HEK293 (cell line): ENCODE measurements around the gene ATRAID.

ENCODE experiments used
- CTCF ChIA-PET: fragments of 350-600 bp; formaldehyde crosslinking; extraction: SDS; loops from one replicate; lab custom pipeline; 2021; ENCODE audit warnings: antibody characterized with exemption; lab: Yijun Ruan, JAX
- POLR2A ChIA-PET: fragments of 300-600 bp; formaldehyde crosslinking; extraction: SDS; loops from one replicate; lab custom pipeline; 2020; ENCODE audit warnings: antibody characterized with exemption, inconsistent platforms; lab: Yijun Ruan, JAX
- H3K27ac ChIP-seq: fragments of 200-500 bp; sonication (Bioruptor generic); 2 replicates; pipeline ENCODE4 v1.5.1; 2014; ENCODE audit warnings: low read depth, low read length, control low read depth, inconsistent platforms; ENCODE audit errors: extremely low read depth
- H3K36me3 ChIP-seq, 2 experiments: fragments of 200-500 bp in 1 of 2; sonication (Bioruptor generic) in 1 of 2; 1 replicate in 1 of 2; 2 replicates in 1 of 2; pipeline ENCODE4 v1.5.1; 2014 to 2017; ENCODE audit warnings: inconsistent platforms in 2 of 2, low read length in 2 of 2; ENCODE audit not compliant: control insufficient read depth in 2 of 2, insufficient read depth in 1 of 2
- H3K4me1 ChIP-seq: fragments of 200-500 bp; sonication (Bioruptor generic); 2 replicates; pipeline ENCODE4 v1.5.1; 2014; ENCODE audit warnings: mild to moderate bottlenecking, low read length, inconsistent platforms; ENCODE audit not compliant: control insufficient read depth, insufficient read depth
- H3K4me3 ChIP-seq: 2 replicates; pipeline ENCODE4 v1.5.1; 2011; ENCODE audit warnings: low read depth, mild to moderate bottlenecking, control low read depth, low read length, moderate library complexity
- H3K9me3 ChIP-seq: fragments of 200-500 bp; sonication (Bioruptor generic); 2 replicates; pipeline ENCODE4 v1.5.1; 2014; ENCODE audit warnings: low read depth, low read length, inconsistent platforms; ENCODE audit not compliant: control insufficient read depth, insufficient read depth
- BCL11A ChIP-seq: fragments of 450-650 bp; formaldehyde crosslinking; IDR thresholded peaks from 2 replicates; pipeline ENCODE4 v1.5.1; 2016; ENCODE audit warnings: low read depth, missing biosample characterization, missing genetic modification characterization
- EGR2 ChIP-seq: fragments of 450-650 bp; formaldehyde crosslinking; IDR thresholded peaks from 2 replicates; pipeline ENCODE4 v1.5.1; 2016; ENCODE audit warnings: low read depth, missing biosample characterization, missing genetic modification characterization
- HOXA7 ChIP-seq: sonication (generic); formaldehyde crosslinking; IDR thresholded peaks from 2 replicates; pipeline ENCODE4 v1.8.1; 2022; ENCODE audit warnings: missing genetic modification reagents, borderline replicate concordance
- MYNN ChIP-seq: fragments of 450-650 bp; formaldehyde crosslinking; IDR thresholded peaks from 2 replicates; pipeline ENCODE4 v1.5.1; 2016; ENCODE audit warnings: missing biosample characterization, missing genetic modification characterization, borderline replicate concordance
- SCRT1 ChIP-seq: fragments of 450-650 bp; formaldehyde crosslinking; IDR thresholded peaks from 2 replicates; pipeline ENCODE4 v1.5.1; 2016; ENCODE audit warnings: missing biosample characterization, missing genetic modification characterization, borderline replicate concordance
- SP2 ChIP-seq: fragments of 450-650 bp; formaldehyde crosslinking; IDR thresholded peaks from 2 replicates; pipeline ENCODE4 v1.5.1; 2016; ENCODE audit warnings: missing biosample characterization, missing genetic modification characterization
- ZNF133 ChIP-seq: fragments of 450-650 bp; formaldehyde crosslinking; IDR thresholded peaks from 2 replicates; pipeline ENCODE4 v1.5.1; 2016; ENCODE audit warnings: missing biosample characterization, missing genetic modification characterization
- ZNF223 ChIP-seq: fragments of 450-650 bp; formaldehyde crosslinking; IDR thresholded peaks from 2 replicates; pipeline ENCODE4 v1.5.1; 2016; ENCODE audit warnings: missing biosample characterization, missing genetic modification characterization
- ZNF239 ChIP-seq: fragments of 450-650 bp; formaldehyde crosslinking; IDR thresholded peaks from 2 replicates; pipeline ENCODE4 v1.5.1; 2016; ENCODE audit warnings: missing biosample characterization, missing genetic modification characterization
- ZNF274 ChIP-seq, 2 experiments: fragments of 200-500 bp in 1 of 2; fragments of 450-650 bp in 1 of 2; sonication (Bioruptor generic) in 1 of 2; formaldehyde crosslinking in 1 of 2; IDR thresholded peaks; 2 replicates each; pipeline versions ENCODE4 v1.5.1 to v1.6.1; 2014 to 2016; ENCODE audit warnings: borderline replicate concordance in 1 of 2, inconsistent platforms in 1 of 2, low read length in 1 of 2, missing biosample characterization in 1 of 2, missing genetic modification characterization in 1 of 2
- ZNF37A ChIP-seq: fragments of 450-650 bp; IDR thresholded peaks from 2 replicates; pipeline ENCODE4 v1.5.1; 2018; ENCODE audit warnings: missing biosample characterization, missing genetic modification characterization
- ZNF391 ChIP-seq: fragments of 450-650 bp; formaldehyde crosslinking; IDR thresholded peaks from 2 replicates; pipeline ENCODE4 v1.5.1; 2016; ENCODE audit warnings: low read depth, missing biosample characterization, missing genetic modification characterization, borderline replicate concordance
- ZNF404 ChIP-seq: fragments of 450-650 bp; formaldehyde crosslinking; IDR thresholded peaks from 2 replicates; pipeline ENCODE4 v1.5.1; 2017; ENCODE audit warnings: missing biosample characterization, missing genetic modification characterization
- ZNF501 ChIP-seq: fragments of 450-650 bp; formaldehyde crosslinking; IDR thresholded peaks from 2 replicates; pipeline ENCODE4 v1.5.1; 2016; ENCODE audit warnings: missing biosample characterization, missing genetic modification characterization
- ZNF529 ChIP-seq: fragments of 450-650 bp; formaldehyde crosslinking; IDR thresholded peaks from 2 replicates; pipeline ENCODE4 v1.5.1; 2017; ENCODE audit warnings: missing genetic modification characterization, missing biosample characterization; ENCODE audit not compliant: insufficient replicate concordance
- ZNF544 ChIP-seq: fragments of 450-650 bp; formaldehyde crosslinking; IDR thresholded peaks from 2 replicates; pipeline ENCODE4 v1.5.0; 2017; ENCODE audit warnings: missing biosample characterization, missing genetic modification characterization
- ZNF585B ChIP-seq: fragments of 450-650 bp; formaldehyde crosslinking; IDR thresholded peaks from 2 replicates; pipeline ENCODE4 v1.5.1; 2016; ENCODE audit warnings: missing biosample characterization, missing genetic modification characterization
- ZNF768 ChIP-seq: fragments of 450-650 bp; formaldehyde crosslinking; IDR thresholded peaks from 2 replicates; pipeline ENCODE4 v1.5.1; 2018; ENCODE audit warnings: missing biosample characterization, mild to moderate bottlenecking, missing genetic modification characterization
- TF ChIP-seq, protein P1 (sequence below): fragments of 450-650 bp; formaldehyde crosslinking; IDR thresholded peaks from 2 replicates; pipeline ENCODE4; 2016; ENCODE audit warnings: missing biosample characterization, missing genetic modification characterization
- TF ChIP-seq, protein P2 (sequence below): fragments of 450-650 bp; formaldehyde crosslinking; IDR thresholded peaks from 2 replicates; pipeline ENCODE4 v1.5.1; 2017; ENCODE audit warnings: missing biosample characterization, mild to moderate bottlenecking, missing genetic modification characterization, moderate library complexity
- TF ChIP-seq, protein P3 (sequence below): fragments of 450-650 bp; formaldehyde crosslinking; optimal IDR thresholded peaks from 2 replicates; pipeline ENCODE3; 2016; ENCODE audit warnings: missing biosample characterization, mild to moderate bottlenecking, missing genetic modification characterization
- TF ChIP-seq, protein P4 (sequence below): fragments of 450-650 bp; formaldehyde crosslinking; conservative IDR thresholded peaks from 2 replicates; pipeline ENCODE4 v1.5.1; 2016; ENCODE audit warnings: low read depth, missing biosample characterization, missing genetic modification characterization
- TF ChIP-seq, protein P5 (sequence below): fragments of 450-650 bp; formaldehyde crosslinking; IDR thresholded peaks from 2 replicates; pipeline ENCODE4 v1.5.1; 2017; ENCODE audit warnings: missing biosample characterization, missing genetic modification characterization

Gene ATRAID

DNA sequence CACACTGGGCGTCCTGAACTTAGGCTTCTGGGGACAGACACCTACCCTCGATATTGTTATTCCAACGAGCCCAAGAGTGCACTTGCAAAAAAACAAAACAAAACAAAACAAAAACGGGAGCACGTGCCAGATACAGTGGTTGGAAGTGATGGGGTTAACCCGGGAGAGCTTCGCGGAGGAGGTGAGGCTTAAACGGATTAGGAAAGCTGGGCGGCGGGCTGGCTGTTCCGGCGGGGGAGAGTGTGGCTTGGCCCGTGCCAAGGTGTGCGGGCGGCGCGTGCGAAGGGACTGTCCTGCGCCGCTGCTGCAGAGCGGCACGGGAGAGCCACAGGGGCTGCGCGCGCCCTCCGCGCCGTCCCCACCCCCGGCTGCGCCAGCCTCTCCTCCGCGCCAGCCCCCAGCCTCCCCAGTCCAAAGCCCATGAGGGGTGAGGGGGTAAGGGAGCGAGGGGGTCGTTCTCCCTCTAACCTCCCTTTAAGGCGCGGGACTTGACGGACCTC is 52.5 kb downstream of the ATRAID start (continued):
- TF ChIP-seq, protein P1, sequence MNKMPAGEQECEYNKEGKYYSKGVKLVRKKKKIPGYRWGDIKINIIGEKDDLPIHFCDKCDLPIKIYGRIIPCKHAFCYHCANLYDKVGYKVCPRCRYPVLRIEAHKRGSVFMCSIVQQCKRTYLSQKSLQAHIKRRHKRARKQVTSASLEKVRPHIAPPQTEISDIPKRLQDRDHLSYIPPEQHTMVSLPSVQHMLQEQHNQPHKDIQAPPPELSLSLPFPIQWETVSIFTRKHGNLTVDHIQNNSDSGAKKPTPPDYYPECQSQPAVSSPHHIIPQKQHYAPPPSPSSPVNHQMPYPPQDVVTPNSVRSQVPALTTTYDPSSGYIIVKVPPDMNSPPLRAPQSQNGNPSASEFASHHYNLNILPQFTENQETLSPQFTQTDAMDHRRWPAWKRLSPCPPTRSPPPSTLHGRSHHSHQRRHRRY (tag by site-specific recombination), result no peak
- TF ChIP-seq, protein P2, sequence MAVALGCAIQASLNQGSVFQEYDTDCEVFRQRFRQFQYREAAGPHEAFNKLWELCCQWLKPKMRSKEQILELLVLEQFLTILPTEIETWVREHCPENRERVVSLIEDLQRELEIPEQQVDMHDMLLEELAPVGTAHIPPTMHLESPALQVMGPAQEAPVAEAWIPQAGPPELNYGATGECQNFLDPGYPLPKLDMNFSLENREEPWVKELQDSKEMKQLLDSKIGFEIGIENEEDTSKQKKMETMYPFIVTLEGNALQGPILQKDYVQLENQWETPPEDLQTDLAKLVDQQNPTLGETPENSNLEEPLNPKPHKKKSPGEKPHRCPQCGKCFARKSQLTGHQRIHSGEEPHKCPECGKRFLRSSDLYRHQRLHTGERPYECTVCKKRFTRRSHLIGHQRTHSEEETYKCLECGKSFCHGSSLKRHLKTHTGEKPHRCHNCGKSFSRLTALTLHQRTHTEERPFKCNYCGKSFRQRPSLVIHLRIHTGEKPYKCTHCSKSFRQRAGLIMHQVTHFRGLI (tag by site-specific recombination), result no peak
- TF ChIP-seq ZNF274 (IDR thresholded peaks at IDR 0.05; ENCODE audit: low read length) (no peak), ZNF274 (tag by site-specific recombination; IDR thresholded peaks at IDR 0.05; ENCODE audit: borderline replicate concordance) (no peak), ZNF37A (tag by site-specific recombination) (no peak)
- TF ChIP-seq, protein P3, sequence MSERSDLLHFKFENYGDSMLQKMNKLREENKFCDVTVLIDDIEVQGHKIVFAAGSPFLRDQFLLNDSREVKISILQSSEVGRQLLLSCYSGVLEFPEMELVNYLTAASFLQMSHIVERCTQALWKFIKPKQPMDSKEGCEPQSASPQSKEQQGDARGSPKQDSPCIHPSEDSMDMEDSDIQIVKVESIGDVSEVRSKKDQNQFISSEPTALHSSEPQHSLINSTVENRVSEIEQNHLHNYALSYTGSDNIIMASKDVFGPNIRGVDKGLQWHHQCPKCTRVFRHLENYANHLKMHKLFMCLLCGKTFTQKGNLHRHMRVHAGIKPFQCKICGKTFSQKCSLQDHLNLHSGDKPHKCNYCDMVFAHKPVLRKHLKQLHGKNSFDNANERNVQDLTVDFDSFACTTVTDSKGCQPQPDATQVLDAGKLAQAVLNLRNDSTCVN, result peak; percentile 81
- TF ChIP-seq, all 188 proteins: peak for 23

DNA sequence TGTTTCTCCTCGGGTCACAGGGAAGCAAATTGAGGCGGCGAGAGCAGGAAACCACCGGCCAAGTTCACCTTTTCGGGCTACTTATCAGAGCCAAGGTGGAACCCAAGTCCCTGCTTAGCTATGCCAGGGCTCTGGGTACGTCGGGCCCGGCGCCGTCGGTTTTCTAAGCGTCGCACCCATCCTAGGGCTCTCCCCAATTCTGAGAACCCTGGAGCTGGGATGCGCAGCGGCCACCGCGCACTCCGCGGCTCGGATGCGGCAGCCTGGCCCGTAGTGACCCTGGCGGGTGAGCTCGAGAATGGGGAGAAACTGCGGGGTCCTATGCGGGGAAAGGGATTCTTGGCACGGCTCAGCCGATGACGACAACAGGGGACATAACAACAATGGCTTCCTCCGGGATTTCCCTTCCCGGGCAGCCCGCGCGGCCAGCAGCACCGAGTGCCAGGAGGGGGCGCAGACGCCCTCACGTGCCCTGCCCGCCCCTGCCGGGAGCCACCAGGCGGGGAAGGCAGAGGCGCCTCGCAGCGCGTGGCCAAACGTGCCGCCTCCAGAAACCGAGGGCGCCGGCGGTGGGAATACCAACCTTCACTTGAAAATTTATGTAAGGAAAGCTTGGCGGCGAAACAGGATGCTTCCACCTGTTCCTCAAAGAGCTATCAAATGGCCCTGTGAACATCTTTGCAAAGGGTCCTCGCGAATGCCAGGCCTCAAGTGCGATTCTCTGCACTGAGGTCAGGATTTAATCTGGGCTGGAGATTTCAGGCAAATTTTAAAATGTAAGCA is 53.1 kb downstream of the ATRAID start:
- Histone ChIP-seq H3K4me3 (peak overlapping the region; percentile 25), H3K27ac (no peak overlapping the region; the same call in 1 of the 2 replicates), H3K36me3 (no peaks in the 10 kb centered on the region), H3K4me1 (peaks cover 9% of the 10 kb centered on the region), H3K9me3 (no peaks in the 10 kb centered on the region)
- CTCF ChIA-PET, result interaction anchor here (0.6 to 6.2 kb wide), 19 partner anchors 9 to 667 kb away, joined by 3 to 96 read pairs (median 5); partner anchors contain the start of gene TRIM54
- POLR2A ChIA-PET, result interaction anchor here (1.0 kb wide), 1 partner anchor 15 kb away, joined by 3 read pairs; no protein-coding TSS in a partner anchor
- TF ChIP-seq MYNN (tag by site-specific recombination), result no peak
- TF ChIP-seq HOXA7, result no peak
- peak; percentile 90 for TF ChIP-seq EGR2 (tag by site-specific recombination)
- no peak for TF ChIP-seq ZNF37A (tag by site-specific recombination)
- no peak for TF ChIP-seq ZNF223 (tag by site-specific recombination)
- no peak for TF ChIP-seq ZNF133 (tag by site-specific recombination)
- 0 out of 2 replicates have a peak, but pooled peaks have one; percentile 46 for TF ChIP-seq BCL11A (tag by site-specific recombination)
- TF ChIP-seq ZNF501 (tag by site-specific recombination), result peak; percentile 35; the same call in 1 of the 2 replicates
- no peak for TF ChIP-seq SCRT1
- TF ChIP-seq SP2 (tag by site-specific recombination), result peak; percentile 51
- TF ChIP-seq ZNF404 (tag by site-specific recombination), result no peak
- TF ChIP-seq, protein P4, sequence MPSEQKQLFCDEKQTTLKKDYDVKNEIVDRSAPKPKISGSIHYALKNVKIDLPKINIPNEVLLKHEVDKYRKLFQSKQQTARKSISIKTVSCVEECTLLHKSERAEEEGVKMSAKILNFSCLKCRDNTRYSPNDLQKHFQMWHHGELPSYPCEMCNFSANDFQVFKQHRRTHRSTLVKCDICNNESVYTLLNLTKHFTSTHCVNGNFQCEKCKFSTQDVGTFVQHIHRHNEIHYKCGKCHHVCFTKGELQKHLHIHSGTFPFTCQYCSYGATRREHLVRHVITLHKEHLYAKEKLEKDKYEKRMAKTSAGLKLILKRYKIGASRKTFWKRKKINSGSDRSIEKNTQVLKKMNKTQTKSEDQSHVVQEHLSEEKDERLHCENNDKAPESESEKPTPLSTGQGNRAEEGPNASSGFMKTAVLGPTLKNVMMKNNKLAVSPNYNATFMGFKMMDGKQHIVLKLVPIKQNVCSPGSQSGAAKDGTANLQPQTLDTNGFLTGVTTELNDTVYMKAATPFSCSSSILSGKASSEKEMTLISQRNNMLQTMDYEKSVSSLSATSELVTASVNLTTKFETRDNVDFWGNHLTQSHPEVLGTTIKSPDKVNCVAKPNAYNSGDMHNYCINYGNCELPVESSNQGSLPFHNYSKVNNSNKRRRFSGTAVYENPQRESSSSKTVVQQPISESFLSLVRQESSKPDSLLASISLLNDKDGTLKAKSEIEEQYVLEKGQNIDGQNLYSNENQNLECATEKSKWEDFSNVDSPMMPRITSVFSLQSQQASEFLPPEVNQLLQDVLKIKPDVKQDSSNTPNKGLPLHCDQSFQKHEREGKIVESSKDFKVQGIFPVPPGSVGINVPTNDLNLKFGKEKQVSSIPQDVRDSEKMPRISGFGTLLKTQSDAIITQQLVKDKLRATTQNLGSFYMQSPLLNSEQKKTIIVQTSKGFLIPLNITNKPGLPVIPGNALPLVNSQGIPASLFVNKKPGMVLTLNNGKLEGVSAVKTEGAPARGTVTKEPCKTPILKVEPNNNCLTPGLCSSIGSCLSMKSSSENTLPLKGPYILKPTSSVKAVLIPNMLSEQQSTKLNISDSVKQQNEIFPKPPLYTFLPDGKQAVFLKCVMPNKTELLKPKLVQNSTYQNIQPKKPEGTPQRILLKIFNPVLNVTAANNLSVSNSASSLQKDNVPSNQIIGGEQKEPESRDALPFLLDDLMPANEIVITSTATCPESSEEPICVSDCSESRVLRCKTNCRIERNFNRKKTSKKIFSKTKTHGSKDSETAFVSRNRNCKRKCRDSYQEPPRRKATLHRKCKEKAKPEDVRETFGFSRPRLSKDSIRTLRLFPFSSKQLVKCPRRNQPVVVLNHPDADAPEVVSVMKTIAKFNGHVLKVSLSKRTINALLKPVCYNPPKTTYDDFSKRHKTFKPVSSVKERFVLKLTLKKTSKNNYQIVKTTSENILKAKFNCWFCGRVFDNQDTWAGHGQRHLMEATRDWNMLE (tag by site-specific recombination), result no peak
- no peak for TF ChIP-seq ZNF585B (tag by site-specific recombination)
- no peak for TF ChIP-seq ZNF239 (tag by site-specific recombination)
- no peak for TF ChIP-seq ZNF544 (tag by site-specific recombination)
- no peak for TF ChIP-seq ZNF529 (tag by site-specific recombination)
- TF ChIP-seq, protein P5, sequence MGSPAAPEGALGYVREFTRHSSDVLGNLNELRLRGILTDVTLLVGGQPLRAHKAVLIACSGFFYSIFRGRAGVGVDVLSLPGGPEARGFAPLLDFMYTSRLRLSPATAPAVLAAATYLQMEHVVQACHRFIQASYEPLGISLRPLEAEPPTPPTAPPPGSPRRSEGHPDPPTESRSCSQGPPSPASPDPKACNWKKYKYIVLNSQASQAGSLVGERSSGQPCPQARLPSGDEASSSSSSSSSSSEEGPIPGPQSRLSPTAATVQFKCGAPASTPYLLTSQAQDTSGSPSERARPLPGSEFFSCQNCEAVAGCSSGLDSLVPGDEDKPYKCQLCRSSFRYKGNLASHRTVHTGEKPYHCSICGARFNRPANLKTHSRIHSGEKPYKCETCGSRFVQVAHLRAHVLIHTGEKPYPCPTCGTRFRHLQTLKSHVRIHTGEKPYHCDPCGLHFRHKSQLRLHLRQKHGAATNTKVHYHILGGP (tag by site-specific recombination), result no peak
- TF ChIP-seq ZNF391 (tag by site-specific recombination), result 0 out of 2 replicates have a peak, but pooled peaks have one; percentile 31
- no peak for TF ChIP-seq ZNF768 (tag by site-specific recombination)
